ENCODE results near the gene FLRT2.

DNA sequence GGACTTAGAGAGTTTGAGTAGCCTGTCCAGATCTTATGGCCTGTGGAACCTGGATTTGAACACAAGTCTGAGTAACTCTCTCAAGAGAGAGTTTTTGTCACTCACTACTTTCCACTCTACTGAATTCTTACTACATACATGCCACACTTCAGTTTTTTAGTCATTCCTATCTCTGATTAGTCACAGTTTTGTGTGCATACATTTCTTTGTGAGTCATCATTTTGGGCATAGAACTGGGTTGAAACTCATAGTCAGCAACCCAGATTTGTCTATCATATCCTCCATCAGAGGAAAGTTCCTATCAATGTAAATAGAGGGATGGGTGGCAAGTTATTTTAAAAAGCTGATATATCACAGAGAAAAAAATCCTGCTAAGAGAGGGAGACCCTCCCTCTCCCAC lies 42.9 kb downstream of the FLRT2 start:
- TF ChIP-seq, protein P1, sequence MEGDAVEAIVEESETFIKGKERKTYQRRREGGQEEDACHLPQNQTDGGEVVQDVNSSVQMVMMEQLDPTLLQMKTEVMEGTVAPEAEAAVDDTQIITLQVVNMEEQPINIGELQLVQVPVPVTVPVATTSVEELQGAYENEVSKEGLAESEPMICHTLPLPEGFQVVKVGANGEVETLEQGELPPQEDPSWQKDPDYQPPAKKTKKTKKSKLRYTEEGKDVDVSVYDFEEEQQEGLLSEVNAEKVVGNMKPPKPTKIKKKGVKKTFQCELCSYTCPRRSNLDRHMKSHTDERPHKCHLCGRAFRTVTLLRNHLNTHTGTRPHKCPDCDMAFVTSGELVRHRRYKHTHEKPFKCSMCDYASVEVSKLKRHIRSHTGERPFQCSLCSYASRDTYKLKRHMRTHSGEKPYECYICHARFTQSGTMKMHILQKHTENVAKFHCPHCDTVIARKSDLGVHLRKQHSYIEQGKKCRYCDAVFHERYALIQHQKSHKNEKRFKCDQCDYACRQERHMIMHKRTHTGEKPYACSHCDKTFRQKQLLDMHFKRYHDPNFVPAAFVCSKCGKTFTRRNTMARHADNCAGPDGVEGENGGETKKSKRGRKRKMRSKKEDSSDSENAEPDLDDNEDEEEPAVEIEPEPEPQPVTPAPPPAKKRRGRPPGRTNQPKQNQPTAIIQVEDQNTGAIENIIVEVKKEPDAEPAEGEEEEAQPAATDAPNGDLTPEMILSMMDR (IDR thresholded peaks at IDR 0.05) = no peak
- TF ChIP-seq POLR2A (IDR thresholded peaks at IDR 0.05) = no peak
